Measurements from ENCODE around the gene MAD1L1.

The MAD1L1 gene

GRCh38 chr7:2008936-2009540 lies 223.7 kb downstream of the MAD1L1 start:
- H3K4me1 ChIP-seq (ENCODE audit: insufficient read depth, low read length): no peaks in the 10 kb centered on the region
- no peak overlapping the region for H3K27ac ChIP-seq (ENCODE audit: low read depth, low read length)
- H3K4me3 ChIP-seq (ENCODE audit: low read depth in 1 of 2, low read length in 2 of 2): no peak overlapping the region
- no peaks in the 10 kb centered on the region for H3K9me3 ChIP-seq (ENCODE audit: low read length)
- no peak overlapping the region for H3K9ac ChIP-seq (ENCODE audit: low read length)
- no peaks in the 10 kb centered on the region for H3K36me3 ChIP-seq (ENCODE audit: insufficient read depth, low read length)
- H3K27me3 ChIP-seq (ENCODE audit: control insufficient read depth in 1 of 2, insufficient read depth in 2 of 2, low read length in 2 of 2): no peaks in the 10 kb centered on the region

- Histone ChIP-seq H3K4me3 (ENCODE audit: low read depth in 1 of 2, low read length in 2 of 2) (no peak overlapping the region), H3K27me3 (ENCODE audit: control insufficient read depth in 1 of 2, insufficient read depth in 2 of 2, low read length in 2 of 2) (no peaks in the 10 kb centered on the region), H3K36me3 (ENCODE audit: insufficient read depth, low read length) (no peaks in the 10 kb centered on the region), H3K9ac (ENCODE audit: low read length) (no peak overlapping the region), H3K27ac (ENCODE audit: low read depth, low read length) (no peak overlapping the region), H3K9me3 (ENCODE audit: low read length) (no peaks in the 10 kb centered on the region), H3K4me1 (ENCODE audit: insufficient read depth, low read length) (no peaks in the 10 kb centered on the region)
These were observed 224.4 kb downstream of the MAD1L1 start for GRCh38 chr7:2008101-2008935.

DNA sequence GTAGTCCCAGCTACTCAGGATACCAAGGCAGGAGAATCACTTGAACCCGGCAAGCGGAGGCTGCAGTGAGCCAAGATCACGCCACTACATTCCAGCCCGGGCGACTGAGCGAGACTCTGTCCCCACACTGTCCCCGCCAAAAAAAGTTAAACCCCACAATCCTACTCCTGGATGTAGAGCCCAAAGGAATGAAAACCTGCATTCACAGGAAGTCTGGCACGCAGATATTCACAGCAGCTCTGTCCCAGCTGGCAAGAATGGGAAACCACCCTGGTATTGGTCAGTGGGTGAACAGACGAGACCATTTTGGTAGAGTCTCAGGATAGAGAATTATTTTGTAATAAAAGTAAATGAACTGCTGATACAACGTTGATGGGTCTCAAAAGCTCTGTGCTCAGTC lies 225.2 kb downstream of the MAD1L1 start:
- H3K4me3 ChIP-seq (ENCODE audit: low read depth in 1 of 2, low read length in 2 of 2): no peak overlapping the region
- no peak overlapping the region for H3K9ac ChIP-seq (ENCODE audit: low read length)
- H3K4me1 ChIP-seq (ENCODE audit: insufficient read depth, low read length): no peaks in the 10 kb centered on the region
- no peak overlapping the region for H3K27ac ChIP-seq (ENCODE audit: low read depth, low read length)
- H3K9me3 ChIP-seq (ENCODE audit: low read length): no peaks in the 10 kb centered on the region
- H3K27me3 ChIP-seq (ENCODE audit: control insufficient read depth in 1 of 2, insufficient read depth in 2 of 2, low read length in 2 of 2): no peaks in the 10 kb centered on the region
- no peaks in the 10 kb centered on the region for H3K36me3 ChIP-seq (ENCODE audit: insufficient read depth, low read length)

DNA sequence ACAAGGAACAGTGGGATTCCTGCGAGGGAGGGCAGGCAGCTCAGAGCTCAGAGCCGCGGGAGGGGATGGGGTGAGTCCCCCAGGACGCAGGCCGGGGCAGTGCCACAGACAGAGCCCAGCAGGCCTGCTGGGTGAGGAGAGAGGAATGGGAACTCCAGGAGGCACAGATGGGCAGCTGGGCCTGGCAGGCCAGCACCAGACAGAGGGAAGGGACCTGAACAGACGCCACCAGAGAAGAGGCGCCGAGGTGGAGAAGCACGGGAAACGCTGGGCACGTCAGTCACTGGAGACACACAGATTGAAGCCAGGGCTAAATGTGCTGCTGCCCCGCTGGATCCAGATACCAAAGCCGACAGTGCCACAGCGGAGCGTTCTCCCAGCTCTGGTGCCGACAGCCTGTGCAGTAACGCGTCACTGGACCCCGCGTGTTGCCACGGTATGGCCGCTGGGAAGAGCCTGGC lies 225.8 kb downstream of the MAD1L1 start:
- no peaks in the 10 kb centered on the region for H3K9me3 ChIP-seq (ENCODE audit: low read length)
- H3K9ac ChIP-seq (ENCODE audit: low read length): no peak overlapping the region
- no peak overlapping the region for H3K27ac ChIP-seq (ENCODE audit: low read depth, low read length)
- H3K4me1 ChIP-seq (ENCODE audit: insufficient read depth, low read length): no peaks in the 10 kb centered on the region
- no peaks in the 10 kb centered on the region for H3K36me3 ChIP-seq (ENCODE audit: insufficient read depth, low read length)
- H3K27me3 ChIP-seq (ENCODE audit: control insufficient read depth in 1 of 2, insufficient read depth in 2 of 2, low read length in 2 of 2): no peaks in the 10 kb centered on the region
- no peak overlapping the region for H3K4me3 ChIP-seq (ENCODE audit: low read depth in 1 of 2, low read length in 2 of 2)

DNA sequence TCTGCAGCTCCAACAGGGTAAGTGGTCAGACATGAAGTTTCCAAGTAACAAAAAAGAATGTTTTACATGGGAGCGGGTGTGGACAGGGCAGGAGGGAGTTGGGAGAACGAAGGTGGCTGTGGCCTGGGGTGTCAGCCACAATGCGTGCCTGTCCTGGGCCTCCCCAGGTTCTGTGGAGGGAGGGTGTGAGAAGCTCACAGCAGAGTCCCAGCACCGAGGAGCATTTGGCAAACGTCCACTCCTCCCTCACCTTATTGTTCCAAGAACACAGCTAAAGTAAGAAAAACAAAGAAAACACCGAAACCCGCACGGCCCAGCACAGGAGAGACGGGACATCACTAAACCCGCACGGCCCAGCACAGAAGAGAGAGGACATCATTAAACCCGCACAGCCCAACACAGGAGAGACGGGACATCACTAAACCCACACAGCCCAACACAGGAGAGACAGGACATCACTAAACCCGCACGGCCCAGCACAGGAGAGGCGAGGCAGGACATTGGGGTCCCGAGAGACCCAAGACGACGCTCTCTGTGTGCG lies 226.4 kb downstream of the MAD1L1 start:
- no peaks in the 10 kb centered on the region for H3K27me3 ChIP-seq (ENCODE audit: control insufficient read depth in 1 of 2, insufficient read depth in 2 of 2, low read length in 2 of 2)
- no peaks in the 10 kb centered on the region for H3K36me3 ChIP-seq (ENCODE audit: insufficient read depth, low read length)
- H3K27ac ChIP-seq (ENCODE audit: low read depth, low read length): no peak overlapping the region

DNA sequence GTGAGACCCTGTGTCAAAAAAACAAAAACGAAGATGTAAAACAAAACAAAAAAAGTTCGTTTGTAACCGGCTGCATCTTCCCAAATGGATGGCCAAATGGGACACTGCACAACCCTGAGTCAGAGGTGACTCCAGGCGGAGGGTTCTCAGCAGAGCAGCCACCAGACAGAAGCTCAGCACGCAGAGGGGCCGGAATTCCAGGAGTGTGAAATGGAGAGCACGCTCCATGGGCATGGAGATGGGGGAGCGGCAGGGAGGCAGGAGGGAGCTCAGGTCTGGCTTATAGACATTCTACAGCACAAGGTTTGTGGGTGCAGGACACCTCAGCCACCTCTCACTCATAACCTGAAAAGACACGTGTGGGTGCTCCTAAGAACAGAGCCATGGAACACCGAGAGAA lies 227.0 kb downstream of the MAD1L1 start:
- Histone ChIP-seq H3K9me3 (ENCODE audit: low read length) (no peaks in the 10 kb centered on the region), H3K36me3 (ENCODE audit: insufficient read depth, low read length) (no peaks in the 10 kb centered on the region), H3K4me3 (ENCODE audit: low read depth in 1 of 2, low read length in 2 of 2) (no peak overlapping the region), H3K9ac (ENCODE audit: low read length) (no peak overlapping the region), H3K4me1 (ENCODE audit: insufficient read depth, low read length) (no peaks in the 10 kb centered on the region), H3K27ac (ENCODE audit: low read depth, low read length) (no peak overlapping the region), H3K27me3 (ENCODE audit: control insufficient read depth in 1 of 2, insufficient read depth in 2 of 2, low read length in 2 of 2) (no peaks in the 10 kb centered on the region)

More for the DNA sequence above, 226.4 kb downstream of the MAD1L1 start:
- no peak overlapping the region for H3K4me3 ChIP-seq (ENCODE audit: low read depth in 1 of 2, low read length in 2 of 2)
- no peak overlapping the region for H3K9ac ChIP-seq (ENCODE audit: low read length)
- no peaks in the 10 kb centered on the region for H3K4me1 ChIP-seq (ENCODE audit: insufficient read depth, low read length)
- no peaks in the 10 kb centered on the region for H3K9me3 ChIP-seq (ENCODE audit: low read length)

GRCh38 chr7:2004841-2005725 lies 227.7 kb downstream of the MAD1L1 start:
- Histone ChIP-seq H3K27ac (ENCODE audit: low read depth, low read length) (no peak overlapping the region), H3K27me3 (ENCODE audit: control insufficient read depth in 1 of 2, insufficient read depth in 2 of 2, low read length in 2 of 2) (no peaks in the 10 kb centered on the region), H3K4me3 (ENCODE audit: low read depth in 1 of 2, low read length in 2 of 2) (no peak overlapping the region), H3K4me1 (ENCODE audit: insufficient read depth, low read length) (no peaks in the 10 kb centered on the region), H3K9ac (ENCODE audit: low read length) (no peak overlapping the region), H3K36me3 (ENCODE audit: insufficient read depth, low read length) (no peaks in the 10 kb centered on the region), H3K9me3 (ENCODE audit: low read length) (no peaks in the 10 kb centered on the region)

DNA sequence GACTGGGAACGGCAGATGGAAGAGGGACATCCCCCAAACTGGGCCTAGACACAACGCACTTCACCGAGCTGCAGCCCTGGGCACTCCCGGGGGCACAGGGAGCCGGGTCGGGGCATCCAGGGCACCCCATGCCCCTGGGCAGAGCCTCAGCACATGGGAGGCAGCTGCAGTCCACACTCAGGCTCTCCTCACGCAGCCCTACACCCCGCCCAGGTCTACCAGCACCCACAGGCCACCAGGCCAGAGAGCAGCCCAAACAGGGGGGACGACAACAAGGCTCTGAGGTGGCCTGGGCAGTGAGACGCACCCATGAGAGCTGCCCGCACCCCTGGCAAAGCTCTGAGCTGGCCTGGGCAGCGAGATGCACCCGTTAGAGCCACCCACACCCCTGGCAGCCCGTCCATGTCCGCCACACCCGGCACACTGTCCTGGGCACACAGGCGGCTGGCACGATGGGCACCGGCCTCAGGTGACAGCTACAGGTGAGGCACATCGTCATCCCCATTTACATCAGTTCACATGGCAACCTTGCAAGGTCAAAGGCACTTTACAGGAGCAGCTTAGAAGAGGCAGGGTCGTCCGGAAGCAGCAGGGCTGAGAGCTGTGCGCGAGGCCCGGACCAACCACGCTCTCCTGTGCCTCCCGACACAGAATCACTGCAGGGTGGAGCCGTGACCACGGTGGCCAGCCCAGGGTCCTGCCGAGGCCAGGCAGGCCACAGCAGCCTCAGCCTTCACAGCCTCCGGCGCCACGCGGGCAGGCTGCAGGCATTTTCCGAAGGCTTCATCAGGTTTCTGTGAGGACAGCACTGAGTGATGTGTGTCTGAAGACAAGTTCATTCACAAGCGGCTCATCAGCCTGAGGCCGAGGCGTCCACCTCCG lies 228.6 kb downstream of the MAD1L1 start:
- no peak overlapping the region for H3K27ac ChIP-seq (ENCODE audit: low read depth, low read length)
- no peak overlapping the region for H3K9ac ChIP-seq (ENCODE audit: low read length)
- H3K36me3 ChIP-seq (ENCODE audit: insufficient read depth, low read length): no peaks in the 10 kb centered on the region
- H3K4me1 ChIP-seq (ENCODE audit: insufficient read depth, low read length): no peaks in the 10 kb centered on the region
- H3K27me3 ChIP-seq (ENCODE audit: control insufficient read depth in 1 of 2, insufficient read depth in 2 of 2, low read length in 2 of 2): no peaks in the 10 kb centered on the region
- no peak overlapping the region for H3K4me3 ChIP-seq (ENCODE audit: low read depth in 1 of 2, low read length in 2 of 2)
- no peaks in the 10 kb centered on the region for H3K9me3 ChIP-seq (ENCODE audit: low read length)

- Histone ChIP-seq H3K27me3 (ENCODE audit: control insufficient read depth in 1 of 2, insufficient read depth in 2 of 2, low read length in 2 of 2) (no peaks in the 10 kb centered on the region), H3K9ac (ENCODE audit: low read length) (no peak overlapping the region), H3K4me1 (ENCODE audit: insufficient read depth, low read length) (no peaks in the 10 kb centered on the region), H3K36me3 (ENCODE audit: insufficient read depth, low read length) (no peaks in the 10 kb centered on the region), H3K27ac (ENCODE audit: low read depth, low read length) (no peak overlapping the region), H3K9me3 (ENCODE audit: low read length) (no peaks in the 10 kb centered on the region), H3K4me3 (ENCODE audit: low read depth in 1 of 2, low read length in 2 of 2) (no peak overlapping the region)
These were observed 229.3 kb downstream of the MAD1L1 start for GRCh38 chr7:2003451-2003930.

GRCh38 chr7:2002561-2003450 lies 229.9 kb downstream of the MAD1L1 start:
- H3K4me1 ChIP-seq (ENCODE audit: insufficient read depth, low read length): no peaks in the 10 kb centered on the region
- H3K36me3 ChIP-seq (ENCODE audit: insufficient read depth, low read length): no peaks in the 10 kb centered on the region
- H3K9me3 ChIP-seq (ENCODE audit: low read length): no peaks in the 10 kb centered on the region
- H3K9ac ChIP-seq (ENCODE audit: low read length): no peak overlapping the region
- H3K27ac ChIP-seq (ENCODE audit: low read depth, low read length): no peak overlapping the region
- H3K4me3 ChIP-seq (ENCODE audit: low read depth in 1 of 2, low read length in 2 of 2): no peak overlapping the region
- H3K27me3 ChIP-seq (ENCODE audit: control insufficient read depth in 1 of 2, insufficient read depth in 2 of 2, low read length in 2 of 2): no peaks in the 10 kb centered on the region
